Stimulated activated naive B cell treated with anti-CD40 and anti-IgM and Interleukin-4, amounts not matched to agents 10 μg/mL and 1 μg/mL and 100 μg/mL, for 72 hours (primary cell): Measurements from ENCODE around the gene IL17F.

Experiments
- ATAC-seq, 2 donors: fragments of 150-1000 bp; cut with Tn5 transposase; replicated peaks; 2 replicates each; pipeline ENCODE4 v1.10.0; 2021; ENCODE audit warnings: moderate library complexity in 1 of 2
- DNase-seq: peaks from one replicate; pipeline ENCODE4 v3.0.0; 2021
- H3K27ac Mint-ChIP-seq: one replicate; pipeline ENCODE4 v1.8.0; 2022; ENCODE audit warnings: mild to moderate bottlenecking, mixed read lengths
- H3K27me3 Mint-ChIP-seq, 2 donors: one replicate each; pipeline ENCODE4 v1.8.0; 2022; ENCODE audit warnings: mixed read lengths in 2 of 2
- H3K36me3 Mint-ChIP-seq, 2 donors: one replicate each; pipeline ENCODE4 v1.8.0; 2022; ENCODE audit warnings: mixed read lengths in 2 of 2, mild to moderate bottlenecking in 1 of 2
- H3K4me1 Mint-ChIP-seq, 2 donors: one replicate each; pipeline ENCODE4 v1.8.0; 2022; ENCODE audit warnings: mixed read lengths in 2 of 2, mild to moderate bottlenecking in 1 of 2
- H3K4me3 Mint-ChIP-seq, 2 donors: one replicate each; pipeline ENCODE4 v1.8.0; 2022; ENCODE audit warnings: mild to moderate bottlenecking in 2 of 2, mixed read lengths in 2 of 2, moderate library complexity in 1 of 2
- H3K9me3 Mint-ChIP-seq, 2 donors: one replicate each; pipeline ENCODE4 v1.8.0; 2022; ENCODE audit warnings: mixed read lengths in 2 of 2, mild to moderate bottlenecking in 1 of 2

Gene IL17F

GRCh38 chr6:52261229-52261628 lies 16.9 kb upstream of the IL17F start:
- DNase-seq (no peak), ATAC-seq (no peak)
- no peak overlapping the region for H3K4me3 Mint-ChIP-seq
- H3K27me3 Mint-ChIP-seq, result no peaks in the 10 kb centered on the region
- H3K36me3 Mint-ChIP-seq, result peaks cover 23 to 33% of the 10 kb centered on the region in 2 donors
- H3K4me1 Mint-ChIP-seq, result peaks cover 1 to 6% of the 10 kb centered on the region in 2 donors
- H3K27ac Mint-ChIP-seq, result no peak overlapping the region
- H3K9me3 Mint-ChIP-seq, result no peaks in the 10 kb centered on the region

DNA sequence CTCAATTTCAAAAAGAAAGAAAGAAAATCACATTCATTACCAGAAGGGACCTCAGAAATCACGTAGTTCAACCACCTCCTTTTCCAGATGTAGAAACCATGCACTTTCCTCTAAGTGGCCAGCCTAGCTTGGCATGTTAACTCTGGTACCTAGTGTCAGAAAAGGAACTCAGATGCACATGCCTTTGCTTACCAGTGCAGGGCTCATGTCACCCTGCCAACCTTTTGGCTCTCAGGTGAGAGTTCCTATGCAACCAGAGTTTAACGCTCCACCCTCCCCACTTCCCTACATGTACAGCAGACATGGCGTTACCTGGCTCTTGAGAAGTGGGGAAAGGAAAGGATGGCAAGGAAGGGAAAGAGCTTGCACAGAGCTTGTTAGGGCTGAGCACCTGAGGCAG lies 16.3 kb upstream of the IL17F start:
- H3K4me3 Mint-ChIP-seq, result no peak overlapping the region
- no peak overlapping the region for H3K27ac Mint-ChIP-seq
- no peaks in the 10 kb centered on the region for H3K9me3 Mint-ChIP-seq
- DNase-seq, result no peak
- H3K4me1 Mint-ChIP-seq, result peaks cover 1 to 6% of the 10 kb centered on the region in 2 donors
- peaks cover 20 to 29% of the 10 kb centered on the region in 2 donors for H3K36me3 Mint-ChIP-seq
- ATAC-seq, result no peak
- H3K27me3 Mint-ChIP-seq, result no peaks in the 10 kb centered on the region

GRCh38 chr6:52255434-52255833 lies 11.1 kb upstream of the IL17F start:
- Mint-ChIP-seq H3K4me3 (no peak overlapping the region), H3K27me3 (peaks cover 22 to 33% of the 10 kb centered on the region in 2 donors), H3K9me3 (no peaks in the 10 kb centered on the region), H3K36me3 (no peaks in the 10 kb centered on the region), H3K4me1 (peaks cover 0 to 1% of the 10 kb centered on the region in 2 donors), H3K27ac (no peak overlapping the region)
- DNase-seq (no peak), ATAC-seq (no peak)

DNA sequence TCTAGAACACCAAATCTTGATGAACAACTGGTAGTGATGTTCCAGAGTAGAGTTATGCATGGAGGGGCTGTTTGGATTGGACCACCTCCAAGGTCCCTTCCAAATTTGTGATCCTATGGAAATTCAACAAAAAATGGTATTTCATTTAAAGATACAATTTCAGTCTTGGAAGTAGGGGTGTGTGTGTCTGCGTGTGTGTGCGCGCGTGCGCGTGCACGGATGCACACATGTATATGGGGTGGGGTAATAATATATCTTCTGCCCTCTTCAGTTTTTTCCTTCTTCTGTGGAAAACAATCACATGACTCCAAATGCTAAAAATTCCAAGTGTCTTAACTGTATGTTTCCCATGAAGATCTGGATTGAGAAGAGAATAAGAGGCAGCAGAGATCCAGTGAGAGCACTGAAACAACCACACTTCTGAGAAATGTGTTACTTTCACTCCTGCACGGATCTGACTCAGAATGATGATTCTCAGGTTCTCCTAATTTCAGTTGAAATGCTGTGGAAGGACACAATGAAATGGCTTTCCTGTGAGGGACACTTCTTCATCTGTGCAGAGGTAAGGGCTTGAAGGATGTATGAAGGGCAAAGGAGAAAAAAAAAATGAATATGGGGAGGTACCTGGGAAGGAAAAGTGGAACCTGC lies 10.6 kb upstream of the IL17F start:
- H3K27ac Mint-ChIP-seq, result no peak overlapping the region
- H3K27me3 Mint-ChIP-seq, result peaks cover 26 to 39% of the 10 kb centered on the region in 2 donors
- H3K9me3 Mint-ChIP-seq, result no peaks in the 10 kb centered on the region
- H3K4me3 Mint-ChIP-seq, result no peak overlapping the region
- no peak for DNase-seq
- H3K4me1 Mint-ChIP-seq, result peaks cover 0 to 1% of the 10 kb centered on the region in 2 donors
- no peak for ATAC-seq
- no peaks in the 10 kb centered on the region for H3K36me3 Mint-ChIP-seq

- H3K4me3 Mint-ChIP-seq, result no peak overlapping the region
- H3K9me3 Mint-ChIP-seq, result no peaks in the 10 kb centered on the region
- H3K27me3 Mint-ChIP-seq, result peaks cover 31 to 39% of the 10 kb centered on the region in 2 donors
- ATAC-seq (no peak), DNase-seq (no peak)
- H3K27ac Mint-ChIP-seq, result no peak overlapping the region
- H3K36me3 Mint-ChIP-seq, result no peaks in the 10 kb centered on the region
- peaks cover 0 to 1% of the 10 kb centered on the region in 2 donors for H3K4me1 Mint-ChIP-seq
Observed at GRCh38 chr6:52253494-52253893, 9.2 kb upstream of the IL17F start.

DNA sequence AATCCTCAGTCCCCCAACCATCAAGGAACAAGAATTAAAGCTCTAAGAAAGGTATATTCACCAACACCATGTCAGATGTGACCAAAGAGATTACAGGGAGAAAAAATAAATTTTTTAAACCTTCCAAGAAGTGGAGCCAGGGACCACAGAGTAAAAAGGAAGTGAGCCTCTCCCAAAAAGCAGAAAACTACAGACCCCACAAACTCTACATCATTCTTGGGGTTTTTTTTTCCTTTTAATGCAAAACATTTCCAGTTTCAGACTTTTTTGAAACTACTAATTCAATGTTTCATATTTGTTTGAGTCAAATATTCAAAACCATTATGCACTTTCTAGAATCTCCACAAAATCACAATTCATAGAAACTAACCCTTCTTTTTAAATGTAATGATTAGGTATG lies 6.8 kb upstream of the IL17F start:
- Mint-ChIP-seq H3K27me3 (peaks cover 39 to 41% of the 10 kb centered on the region in 2 donors), H3K4me1 (peaks cover 0 to 1% of the 10 kb centered on the region in 2 donors), H3K4me3 (no peak overlapping the region), H3K9me3 (no peaks in the 10 kb centered on the region), H3K36me3 (no peaks in the 10 kb centered on the region), H3K27ac (no peak overlapping the region)
- ATAC-seq (no peak), DNase-seq (no peak)

DNA sequence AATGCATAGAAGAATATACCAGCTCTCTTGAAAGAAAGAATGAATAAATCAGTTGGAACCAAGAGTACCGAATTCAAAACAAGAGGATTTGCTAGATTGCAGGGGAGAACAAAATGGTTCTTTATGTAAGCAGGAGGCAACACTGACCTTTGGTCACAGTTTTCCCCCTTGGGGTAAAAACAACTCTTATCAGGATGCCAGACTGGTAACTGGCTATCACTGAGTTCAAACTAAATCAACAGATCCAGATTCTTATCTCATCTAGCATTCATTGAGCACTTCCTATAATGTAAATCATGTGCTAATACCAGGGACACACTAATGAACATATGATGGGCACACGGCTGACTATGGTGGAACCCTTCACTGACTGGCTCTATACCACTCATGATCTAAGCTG lies 4.8 kb upstream of the IL17F start:
- Mint-ChIP-seq H3K27me3 (peaks cover 28 to 32% of the 10 kb centered on the region in 2 donors), H3K27ac (no peak overlapping the region), H3K36me3 (no peaks in the 10 kb centered on the region), H3K4me3 (no peak overlapping the region), H3K4me1 (peaks cover 0 to 1% of the 10 kb centered on the region in 2 donors), H3K9me3 (no peaks in the 10 kb centered on the region)
- DNase-seq (no peak), ATAC-seq (no peak)

- DNase-seq (no peak), ATAC-seq (no peak)
- H3K36me3 Mint-ChIP-seq, result no peaks in the 10 kb centered on the region
- no peaks in the 10 kb centered on the region for H3K9me3 Mint-ChIP-seq
- H3K27me3 Mint-ChIP-seq, result peaks cover 5 to 19% of the 10 kb centered on the region in 2 donors
- no peak overlapping the region for H3K4me3 Mint-ChIP-seq
- H3K4me1 Mint-ChIP-seq, result no peaks in the 10 kb centered on the region
- H3K27ac Mint-ChIP-seq, result no peak overlapping the region
Observed at GRCh38 chr6:52245425-52245824, 1.1 kb upstream of the IL17F start.

GRCh38 chr6:52243282-52243893 lies 912 bp downstream of the IL17F start:
- Mint-ChIP-seq H3K27ac (no peak overlapping the region), H3K4me1 (no peaks in the 10 kb centered on the region), H3K27me3 (peaks cover 0 to 9% of the 10 kb centered on the region in 2 donors), H3K4me3 (no peak overlapping the region), H3K9me3 (no peaks in the 10 kb centered on the region), H3K36me3 (no peaks in the 10 kb centered on the region)
- DNase-seq (no peak), ATAC-seq (no peak)

- Mint-ChIP-seq H3K27ac (no peak overlapping the region), H3K4me1 (no peaks in the 10 kb centered on the region), H3K27me3 (peaks cover 0 to 3% of the 10 kb centered on the region in 2 donors), H3K9me3 (no peaks in the 10 kb centered on the region), H3K4me3 (no peak overlapping the region), H3K36me3 (no peaks in the 10 kb centered on the region)
- DNase-seq (no peak), ATAC-seq (no peak)
Observed at GRCh38 chr6:52241819-52242218, 2.5 kb downstream of the IL17F start.

DNA sequence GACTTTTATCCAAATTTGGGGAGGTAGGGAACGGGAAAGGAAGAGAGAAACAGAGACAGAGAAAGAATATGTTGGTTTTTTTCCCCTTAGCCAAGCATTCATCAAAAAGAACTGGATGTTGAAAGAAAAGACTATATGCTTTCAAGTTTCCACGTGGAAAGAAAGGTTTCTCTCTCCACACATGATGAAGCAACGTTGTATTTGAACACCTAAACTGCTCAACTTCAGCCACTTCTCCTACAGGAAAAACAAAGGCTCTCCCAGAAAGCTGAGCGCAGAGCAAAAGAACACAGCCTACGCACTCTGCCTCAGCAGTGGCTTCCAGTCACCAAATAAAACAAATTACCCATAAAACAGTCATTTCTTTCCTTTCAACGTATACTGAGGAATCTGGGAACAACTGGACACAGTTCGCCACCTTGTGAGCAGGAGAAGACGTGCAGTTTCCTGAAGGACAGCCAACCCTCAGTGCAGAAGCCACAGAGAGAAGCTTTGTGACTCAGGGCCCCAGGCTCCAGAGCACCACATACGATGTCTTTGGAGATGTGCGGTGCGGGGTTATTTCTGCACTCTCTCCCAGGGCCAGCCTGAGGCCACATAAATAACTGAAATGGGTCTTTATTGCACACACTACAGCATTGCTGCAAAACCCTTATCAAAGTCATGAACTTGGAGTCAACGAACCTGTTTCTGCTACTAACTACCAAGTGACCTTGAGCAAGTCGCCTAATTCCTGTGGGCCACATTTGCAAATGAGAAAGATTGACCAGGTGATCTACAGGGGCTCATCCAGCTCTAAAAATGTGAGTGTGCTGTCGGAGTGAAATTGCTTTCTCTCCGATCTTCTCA lies 10.1 kb downstream of the IL17F start:
- Mint-ChIP-seq H3K9me3 (no peaks in the 10 kb centered on the region), H3K27ac (no peak overlapping the region), H3K4me3 (no peak overlapping the region), H3K36me3 (no peaks in the 10 kb centered on the region), H3K4me1 (no peaks in the 10 kb centered on the region), H3K27me3 (peaks cover 11 to 15% of the 10 kb centered on the region in 2 donors)
- DNase-seq, result no peak
- peak; percentile 83 for ATAC-seq

GRCh38 chr6:52233005-52233404 lies 11.3 kb downstream of the IL17F start:
- no peak for ATAC-seq
- H3K4me3 Mint-ChIP-seq, result no peak overlapping the region
- no peak for DNase-seq
- no peaks in the 10 kb centered on the region for H3K9me3 Mint-ChIP-seq
- peaks cover 11 to 15% of the 10 kb centered on the region in 2 donors for H3K27me3 Mint-ChIP-seq
- H3K27ac Mint-ChIP-seq, result no peak overlapping the region
- H3K36me3 Mint-ChIP-seq, result no peaks in the 10 kb centered on the region
- peaks cover 0 to 4% of the 10 kb centered on the region in 2 donors for H3K4me1 Mint-ChIP-seq

GRCh38 chr6:52231406-52232127 lies 12.7 kb downstream of the IL17F start:
- H3K4me3 Mint-ChIP-seq, result no peak overlapping the region
- H3K9me3 Mint-ChIP-seq, result no peaks in the 10 kb centered on the region
- H3K36me3 Mint-ChIP-seq, result no peaks in the 10 kb centered on the region
- H3K27me3 Mint-ChIP-seq, result peaks cover 11% of the 10 kb centered on the region in 2 donors
- ATAC-seq (no peak), DNase-seq (no peak)
- no peak overlapping the region for H3K27ac Mint-ChIP-seq
- peaks cover 2 to 15% of the 10 kb centered on the region in 2 donors for H3K4me1 Mint-ChIP-seq

GRCh38 chr6:52230685-52231084 lies 13.6 kb downstream of the IL17F start:
- DNase-seq (no peak), ATAC-seq (no peak)
- Mint-ChIP-seq H3K4me1 (peaks cover 2 to 15% of the 10 kb centered on the region in 2 donors), H3K4me3 (no peak overlapping the region), H3K9me3 (no peaks in the 10 kb centered on the region), H3K27ac (no peak overlapping the region), H3K27me3 (peaks cover 7 to 8% of the 10 kb centered on the region in 2 donors), H3K36me3 (no peaks in the 10 kb centered on the region)
